Thoracic aorta (tissue), 2 donors: ENCODE data around the gene STK33. TPM values are rescaled to one million over a fixed set of nuclear protein-coding genes. Genes with fewer than 3 reads are reported as not detected.

Experiments used
- ATAC-seq: fragments of 150-250 bp; one replicate; pipeline ENCODE4 v1.8.0; 2017; ENCODE audit warnings: low read depth; ENCODE audit not compliant: insufficient number of reproducible peaks, low FRiP score
- DNase-seq: peaks from one replicate; pipeline ENCODE4 v3.0.0-alpha.2; 2020; ENCODE audit warnings: low spot score
- H3K27ac ChIP-seq, 2 donors: fragments of 200-600 bp; sonication (generic); 1 replicate in 1 of 2; 2 replicates in 1 of 2; pipeline ENCODE4 v1.5.1; 2016; ENCODE audit warnings: mild to moderate bottlenecking in 2 of 2, moderate library complexity in 2 of 2
- H3K27me3 ChIP-seq: fragments of 200-600 bp; sonication (generic); replicated peaks from 2 replicates; pipeline ENCODE4 v1.6.0; 2016; ENCODE audit warnings: mild to moderate bottlenecking; ENCODE audit not compliant: insufficient read depth
- H3K36me3 ChIP-seq: fragments of 200-600 bp; sonication (generic); one replicate; pipeline ENCODE4 v1.5.1; 2016
- H3K4me1 ChIP-seq, 2 donors: fragments of 200-600 bp; sonication (generic); 1 replicate in 1 of 2; 2 replicates in 1 of 2; pipeline versions ENCODE4 v1.5.1 to v1.6.0; 2016; ENCODE audit warnings: low read depth in 2 of 2, mild to moderate bottlenecking in 1 of 2; ENCODE audit not compliant: control insufficient read depth in 1 of 2
- H3K4me3 ChIP-seq: fragments of 200-600 bp; sonication (generic); 2 replicates; pipeline ENCODE4 v1.5.1; 2016; ENCODE audit warnings: mild to moderate bottlenecking
- H3K9me3 ChIP-seq: fragments of 200-600 bp; sonication (generic); 2 replicates; pipeline ENCODE4 v1.5.1; 2016
- total RNA-seq, 2 donors: library from RNA; depleted of rRNA; stranded (reverse); fragments of >200 nt; gene quantifications; one replicate each; pipeline versions ENCODE4 v1.1.0 to v1.2.3, GENCODE V29; 2016
- TF ChIP-seq, protein P1 (sequence below): fragments of 200-600 bp; sonication (generic); IDR thresholded peaks from one replicate; pipeline ENCODE4 v1.5.1; 2019; ENCODE audit warnings: antibody characterized with exemption

The STK33 gene
- total RNA-seq, 2 donors from 2014 or later: 1.3 TPM; not detected in 1

DNA sequence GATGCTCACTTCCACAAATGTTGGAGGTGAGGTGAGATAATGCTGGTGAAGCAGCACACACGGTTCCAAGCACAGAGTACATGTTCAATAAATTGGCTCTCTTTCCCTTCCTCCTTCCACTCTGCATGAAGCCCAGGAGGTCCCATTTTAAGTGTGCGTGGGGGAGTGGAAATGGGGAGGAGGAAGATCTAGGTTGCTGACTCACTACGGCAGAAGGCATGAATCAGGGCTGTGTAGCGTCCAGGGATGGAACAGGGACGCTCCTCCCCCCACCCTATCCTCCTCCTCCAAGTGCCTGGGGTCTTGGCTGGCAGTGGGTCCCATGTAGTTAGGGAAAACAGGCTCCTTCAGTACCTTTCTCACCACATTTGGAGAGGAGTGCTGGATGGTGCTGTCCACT lies 44.3 kb upstream of the STK33 start:
- DNase-seq: no peak
- Histone ChIP-seq H3K4me3 (no peak overlapping the region), H3K36me3 (peaks cover 52% of the 10 kb centered on the region), H3K4me1 (no peaks in the 10 kb centered on the region), H3K27ac (no peak overlapping the region), H3K9me3 (no peaks in the 10 kb centered on the region), H3K27me3 (no peaks in the 10 kb centered on the region)
- no peak for ATAC-seq
- TF ChIP-seq, protein P1, sequence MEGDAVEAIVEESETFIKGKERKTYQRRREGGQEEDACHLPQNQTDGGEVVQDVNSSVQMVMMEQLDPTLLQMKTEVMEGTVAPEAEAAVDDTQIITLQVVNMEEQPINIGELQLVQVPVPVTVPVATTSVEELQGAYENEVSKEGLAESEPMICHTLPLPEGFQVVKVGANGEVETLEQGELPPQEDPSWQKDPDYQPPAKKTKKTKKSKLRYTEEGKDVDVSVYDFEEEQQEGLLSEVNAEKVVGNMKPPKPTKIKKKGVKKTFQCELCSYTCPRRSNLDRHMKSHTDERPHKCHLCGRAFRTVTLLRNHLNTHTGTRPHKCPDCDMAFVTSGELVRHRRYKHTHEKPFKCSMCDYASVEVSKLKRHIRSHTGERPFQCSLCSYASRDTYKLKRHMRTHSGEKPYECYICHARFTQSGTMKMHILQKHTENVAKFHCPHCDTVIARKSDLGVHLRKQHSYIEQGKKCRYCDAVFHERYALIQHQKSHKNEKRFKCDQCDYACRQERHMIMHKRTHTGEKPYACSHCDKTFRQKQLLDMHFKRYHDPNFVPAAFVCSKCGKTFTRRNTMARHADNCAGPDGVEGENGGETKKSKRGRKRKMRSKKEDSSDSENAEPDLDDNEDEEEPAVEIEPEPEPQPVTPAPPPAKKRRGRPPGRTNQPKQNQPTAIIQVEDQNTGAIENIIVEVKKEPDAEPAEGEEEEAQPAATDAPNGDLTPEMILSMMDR: no peak

- TF ChIP-seq, protein P1: no peak
- H3K9me3 ChIP-seq: no peaks in the 10 kb centered on the region
- no peak for DNase-seq
- H3K4me1 ChIP-seq: no peaks in the 10 kb centered on the region
- no peak overlapping the region for H3K27ac ChIP-seq
- H3K4me3 ChIP-seq: no peak overlapping the region
- ATAC-seq: no peak
- peaks cover 42% of the 10 kb centered on the region for H3K36me3 ChIP-seq
- H3K27me3 ChIP-seq: no peaks in the 10 kb centered on the region
These were observed 42.1 kb upstream of the STK33 start for GRCh38 chr11:8636127-8636526.

GRCh38 chr11:8634498-8634897 lies 40.5 kb upstream of the STK33 start:
- Histone ChIP-seq H3K27me3 (no peaks in the 10 kb centered on the region), H3K27ac (no peak overlapping the region), H3K9me3 (no peaks in the 10 kb centered on the region), H3K4me1 (no peaks in the 10 kb centered on the region), H3K4me3 (no peak overlapping the region), H3K36me3 (peaks cover 35% of the 10 kb centered on the region)
- TF ChIP-seq, protein P1: no peak
- DNase-seq (no peak), ATAC-seq (no peak)

DNA sequence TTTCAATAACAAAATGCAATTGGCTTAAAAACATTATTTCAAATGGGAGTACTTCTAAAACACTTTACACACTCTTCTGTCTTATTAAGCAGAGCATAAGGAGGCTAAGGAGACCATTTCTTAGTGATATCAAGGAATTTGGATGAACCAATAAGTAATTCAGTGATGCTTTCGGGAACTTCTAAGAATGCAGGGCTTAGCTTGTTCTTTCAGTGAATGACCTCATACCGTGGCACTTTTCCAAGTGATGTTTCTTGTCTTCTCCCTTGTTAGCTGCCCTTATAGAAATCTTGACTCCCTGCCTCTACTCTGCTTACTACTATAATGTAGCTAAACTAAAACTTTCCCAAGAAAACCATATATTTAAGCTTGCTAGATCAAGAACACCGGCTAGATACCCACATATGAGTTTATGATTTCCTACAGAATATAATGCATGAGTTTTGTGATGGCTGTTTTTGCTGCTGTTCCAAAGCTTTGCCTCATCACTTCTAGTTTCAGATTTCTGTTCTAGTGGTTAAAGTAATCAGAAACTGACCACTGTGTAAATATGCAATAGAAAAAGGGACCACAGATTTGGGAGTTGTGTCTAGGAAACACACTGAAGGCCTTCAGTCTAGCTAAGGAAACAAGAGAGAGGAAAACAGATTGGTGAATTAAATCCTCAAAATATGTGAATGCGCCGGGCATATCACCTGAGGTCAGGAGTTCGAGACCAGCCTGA lies 37.5 kb upstream of the STK33 start:
- Histone ChIP-seq H3K9me3 (no peaks in the 10 kb centered on the region), H3K27me3 (no peaks in the 10 kb centered on the region), H3K36me3 (peaks cover 19% of the 10 kb centered on the region), H3K4me3 (no peak overlapping the region), H3K4me1 (no peaks in the 10 kb centered on the region), H3K27ac (no peak overlapping the region)
- DNase-seq (no peak), ATAC-seq (no peak)
- TF ChIP-seq, protein P1: no peak

DNA sequence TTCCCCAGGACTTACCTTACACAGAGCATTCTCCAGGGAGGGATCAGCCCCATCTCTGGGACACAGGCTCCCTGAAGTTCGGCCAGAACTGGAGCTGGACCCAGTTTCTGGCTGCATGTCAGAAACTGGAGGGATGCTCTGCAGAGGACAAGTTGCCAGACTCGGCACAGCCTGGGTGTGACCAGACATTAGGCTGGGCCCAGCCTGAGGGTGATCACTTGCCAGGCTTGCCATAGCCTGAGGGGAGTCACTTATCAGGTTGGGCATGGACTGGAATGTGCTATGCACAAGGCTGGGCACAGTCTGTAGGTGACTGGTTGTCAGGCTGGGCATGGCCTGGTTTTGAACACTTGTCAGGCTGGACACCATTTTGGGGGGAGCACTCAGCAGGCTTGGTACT lies 30.7 kb upstream of the STK33 start:
- ATAC-seq: no peak
- DNase-seq: no peak
- Histone ChIP-seq H3K36me3 (peaks cover 33% of the 10 kb centered on the region), H3K27ac (no peak overlapping the region), H3K27me3 (no peaks in the 10 kb centered on the region), H3K4me3 (no peak overlapping the region), H3K4me1 (no peaks in the 10 kb centered on the region), H3K9me3 (no peaks in the 10 kb centered on the region)
- TF ChIP-seq, protein P1: no peak
